GM19468 (cell line): ENCODE measurements around the gene CACNA1I.

Experiments
- ATAC-seq: cut with Tn5 transposase; IDR thresholded peaks from one replicate; pipeline ENCODE4 v1.9.1; 2021; ENCODE audit warnings: mild to moderate bottlenecking, moderate library complexity, moderate number of reproducible peaks; ENCODE audit not compliant: unreplicated experiment; ENCODE audit errors: extremely low read depth

The CACNA1I gene

GRCh38 chr22:39620924-39621690, 50.6 kb downstream of the CACNA1I start:
- ATAC-seq = no peak

GRCh38 chr22:39621826-39622225, 51.3 kb downstream of the CACNA1I start:
- ATAC-seq = no peak

- no peak for ATAC-seq
These were observed 52.4 kb downstream of the CACNA1I start for GRCh38 chr22:39622881-39623367.

- no peak for ATAC-seq
These were observed 53.3 kb downstream of the CACNA1I start for GRCh38 chr22:39623603-39624500.

GRCh38 chr22:39624501-39624821, 53.9 kb downstream of the CACNA1I start:
- ATAC-seq = no peak

- ATAC-seq = no peak
These were observed 55.3 kb downstream of the CACNA1I start for GRCh38 chr22:39625569-39626537.

GRCh38 chr22:39627208-39627607, 56.7 kb downstream of the CACNA1I start:
- no peak for ATAC-seq

GRCh38 chr22:39627865-39628562, 57.5 kb downstream of the CACNA1I start:
- ATAC-seq = no peak

- ATAC-seq = no peak
These were observed 58.1 kb downstream of the CACNA1I start for GRCh38 chr22:39628563-39629080.

GRCh38 chr22:39629851-39630250, 59.3 kb downstream of the CACNA1I start:
- no peak for ATAC-seq

- no peak for ATAC-seq
These were observed 60.2 kb downstream of the CACNA1I start for GRCh38 chr22:39630721-39631120.

GRCh38 chr22:39631381-39632286, 61.1 kb downstream of the CACNA1I start:
- no peak for ATAC-seq

- ATAC-seq = no peak
These were observed 64.2 kb downstream of the CACNA1I start for GRCh38 chr22:39634530-39635405.

- no peak for ATAC-seq
These were observed 65.2 kb downstream of the CACNA1I start for GRCh38 chr22:39635719-39636118.

GRCh38 chr22:39638958-39639357, 68.4 kb downstream of the CACNA1I start:
- ATAC-seq = no peak

- no peak for ATAC-seq
These were observed 71.2 kb downstream of the CACNA1I start for GRCh38 chr22:39641660-39642310.
